Prostate gland (tissue), 2 donors: Measurements from ENCODE around the gene KLF15.

Experiments used
- CTCF ChIP-seq, 4 experiments: fragments of 200-600 bp in 2 of 4; fragments of 450-650 bp in 2 of 4; sonication (generic) in 2 of 4; IDR thresholded peaks; 1 replicate in 3 of 4; 2 replicates in 1 of 4; pipeline ENCODE4 v1.5.1; 2016 to 2019; ENCODE audit warnings: antibody characterized with exemption in 4 of 4, mild to moderate bottlenecking in 2 of 4, moderate library complexity in 2 of 4
- POLR2A ChIP-seq: fragments of 450-650 bp; IDR thresholded peaks from one replicate; pipeline ENCODE4 v1.6.1; 2016; ENCODE audit warnings: antibody characterized with exemption, mild to moderate bottlenecking
- POLR2AphosphoS5 ChIP-seq: sonication (generic); formaldehyde crosslinking; IDR thresholded peaks from one replicate; pipeline ENCODE4 v1.6.1; 2017; ENCODE audit warnings: antibody characterized with exemption

GRCh38 chr3:126345231-126345630 is 12.0 kb downstream of the KLF15 start:
- TF ChIP-seq CTCF (IDR thresholded peaks at IDR 0.05) (no peak), POLR2A (no peak), POLR2AphosphoS5 (no peak)
